NCI-H128 (cell line): Measurements from ENCODE around the gene MGAT4A.
"Not testable (repeated sequence)": the region's sequence is repeated elsewhere in the genome, so short reads cannot be mapped to it uniquely, and the experiment has no call there.

Experiments used
- DNase-seq: peaks from one replicate; lab custom pipeline; 2025; ENCODE audit not compliant: unreplicated experiment; lab: John Stamatoyannopoulos, UW

MGAT4A gene

DNA sequence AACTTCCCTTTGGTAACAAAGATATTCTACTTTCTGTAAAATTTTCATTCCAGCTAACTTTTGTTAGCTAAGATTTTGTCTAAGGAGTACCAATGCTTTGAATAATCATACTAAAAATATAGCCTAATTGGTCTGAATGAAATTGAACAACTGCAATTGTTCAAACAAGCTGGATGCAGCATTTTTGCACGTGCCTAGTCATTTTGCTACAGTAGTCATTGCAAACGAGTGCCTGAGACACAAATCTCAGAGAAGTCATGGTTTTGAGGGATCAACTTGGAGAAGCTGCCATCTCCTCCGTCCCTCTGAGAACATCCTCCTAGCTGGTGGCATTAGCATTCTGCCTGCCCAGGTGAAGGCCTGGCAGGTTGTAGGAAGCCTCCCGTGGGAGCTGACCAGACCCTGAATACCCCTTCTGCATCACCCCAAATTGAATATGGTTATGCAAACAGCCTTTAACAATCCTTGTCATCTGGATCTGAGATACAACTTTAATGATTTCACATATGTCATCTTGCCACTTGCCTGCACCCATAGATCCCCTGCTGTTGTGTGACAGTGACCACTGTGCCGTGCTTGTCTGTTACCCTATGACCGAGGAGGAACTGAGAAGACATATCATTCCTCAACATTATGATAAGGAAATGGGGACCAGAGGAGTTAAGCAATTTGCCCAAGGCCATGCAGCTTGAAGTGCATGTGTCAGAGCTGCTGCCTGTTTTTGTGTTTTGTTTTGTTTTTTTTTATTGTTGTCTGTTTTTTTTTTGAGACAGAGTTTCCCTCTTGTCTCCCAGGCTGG, 29.1 kb upstream of the MGAT4A start:
- DNase-seq, result no peak

DNA sequence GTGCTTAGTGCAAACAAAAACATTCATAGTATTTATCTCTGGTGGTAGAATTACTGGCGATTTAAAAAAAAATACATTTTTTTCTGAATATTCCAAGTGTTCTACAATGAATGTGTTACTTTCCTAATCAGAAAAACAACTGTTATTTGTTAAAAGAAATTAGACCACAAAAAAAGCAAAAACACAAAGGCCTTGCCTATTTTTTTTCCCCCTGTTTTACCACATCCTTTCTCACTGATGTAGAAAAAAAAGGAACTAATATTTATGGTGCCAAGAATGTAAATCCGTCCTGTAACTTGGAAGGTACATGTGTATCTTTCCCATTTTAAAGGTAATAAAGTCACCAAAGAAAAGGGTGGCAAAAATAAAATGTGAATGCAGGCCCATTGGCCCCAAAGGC, 28.4 kb upstream of the MGAT4A start:
- no peak for DNase-seq

DNA sequence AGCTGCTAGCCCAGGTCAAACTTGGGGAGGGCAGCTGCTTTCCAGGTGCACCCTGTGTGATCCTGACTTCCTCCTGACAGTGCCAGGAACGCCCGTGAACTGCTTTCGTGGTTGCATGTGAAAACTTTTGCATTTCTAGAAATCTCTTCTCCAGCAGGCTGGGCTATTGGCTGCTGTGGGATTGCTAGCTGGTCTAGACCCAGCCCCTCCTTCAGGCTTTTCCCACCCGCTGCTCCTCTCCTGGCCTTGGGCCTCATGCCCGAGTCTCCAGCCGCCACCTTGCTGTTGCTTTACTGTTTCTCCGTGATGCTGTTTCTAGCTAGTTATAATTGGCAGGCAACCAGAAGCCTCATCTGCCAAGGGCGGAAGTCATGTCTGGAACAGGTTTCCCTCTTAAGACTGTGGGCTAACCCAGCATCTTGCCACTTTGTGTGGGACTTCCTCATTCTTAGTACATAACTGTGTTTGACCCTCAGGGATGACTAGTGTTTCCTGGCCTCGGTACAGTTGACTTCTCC, 27.0 kb upstream of the MGAT4A start:
- DNase-seq, result no peak

DNA sequence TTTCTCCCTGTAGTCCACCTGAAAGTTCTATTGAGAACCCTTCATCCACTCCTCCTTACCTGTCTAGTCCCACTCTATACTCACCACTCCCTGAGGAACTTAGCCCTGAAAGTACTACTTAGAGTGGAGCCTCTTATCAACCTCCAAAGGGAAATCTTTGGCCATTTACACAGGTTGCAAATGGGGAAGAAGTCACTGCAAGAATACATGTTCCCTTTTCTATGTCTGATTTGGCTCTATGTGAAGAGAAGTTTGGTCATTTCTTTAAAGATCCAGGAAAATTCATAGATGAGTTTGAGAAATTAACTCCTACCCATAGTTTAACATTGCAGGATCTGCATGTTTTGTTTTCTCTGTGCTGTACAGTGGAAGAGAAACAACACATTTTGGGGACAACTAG, 22.9 kb upstream of the MGAT4A start:
- no peak for DNase-seq

DNA sequence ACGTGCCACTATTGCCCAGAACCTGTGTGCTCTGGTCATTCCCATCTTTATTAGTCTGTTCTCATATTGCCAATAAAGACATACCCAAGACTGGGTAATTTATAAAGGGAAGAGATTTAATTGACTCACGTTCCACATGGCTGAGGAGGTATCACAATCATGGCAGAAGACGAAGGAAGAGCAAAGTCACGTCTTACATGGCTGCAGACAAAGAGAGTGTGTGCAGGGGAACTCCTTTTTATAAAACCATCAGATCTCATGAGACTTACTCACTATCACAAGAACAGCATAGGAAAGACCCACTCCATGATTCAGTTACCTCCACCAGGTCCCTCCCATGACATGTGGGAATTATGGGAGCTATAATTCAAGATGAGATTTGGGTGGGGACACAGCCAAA, 21.8 kb upstream of the MGAT4A start:
- not testable (repeated sequence) for DNase-seq

DNA sequence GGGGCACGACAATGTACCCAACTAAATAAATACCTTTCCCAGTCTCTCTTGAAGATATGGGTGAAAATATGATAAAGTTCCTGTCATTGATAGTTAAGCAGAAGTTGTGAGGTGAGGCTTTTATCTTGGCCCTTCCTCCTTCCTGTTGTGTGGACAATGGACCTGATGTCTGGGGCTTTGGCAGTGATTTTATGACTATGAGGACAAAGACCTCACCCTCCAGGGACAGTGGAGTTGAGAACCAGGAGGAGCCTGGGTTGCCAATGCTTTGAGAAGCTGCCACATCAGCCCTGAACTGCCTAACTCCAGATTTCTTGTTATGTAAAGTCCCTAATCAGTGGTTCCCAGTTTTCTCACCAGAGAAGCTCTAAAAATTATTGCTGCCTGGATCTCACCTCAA, 20.8 kb upstream of the MGAT4A start:
- no peak for DNase-seq

DNA sequence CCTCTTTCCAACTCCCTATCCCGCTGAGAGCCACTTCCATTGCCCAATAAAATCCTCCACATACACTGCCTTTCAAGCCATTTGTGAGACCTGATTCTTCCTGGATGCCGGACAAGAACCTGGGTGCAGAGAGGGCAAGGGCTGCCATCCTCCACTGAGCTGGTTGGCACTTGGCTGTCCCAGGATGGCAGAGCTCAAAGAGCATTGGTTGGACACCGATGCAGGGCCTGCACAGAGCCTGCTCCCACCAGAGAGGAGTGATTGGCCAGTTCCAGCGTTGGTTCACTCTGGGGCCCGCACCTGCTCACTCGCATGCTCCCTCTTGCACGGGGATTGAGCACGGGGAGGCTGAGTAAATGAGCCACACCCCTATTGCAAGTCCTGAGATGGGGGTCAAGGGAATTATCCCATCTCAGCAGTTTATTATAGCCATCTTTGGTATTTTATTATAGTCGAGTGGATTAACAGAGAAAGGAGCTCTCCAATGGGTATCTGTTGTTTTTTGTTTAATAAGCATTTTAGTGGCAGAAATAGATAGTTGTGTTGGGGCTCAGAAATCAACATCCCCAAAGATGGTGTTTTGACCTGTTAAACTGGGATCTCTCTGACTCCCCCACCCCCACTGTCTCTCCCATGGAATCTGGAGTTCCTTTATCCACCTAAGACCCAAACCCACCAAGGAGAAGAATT, 19.8 kb upstream of the MGAT4A start:
- DNase-seq, result no peak

DNA sequence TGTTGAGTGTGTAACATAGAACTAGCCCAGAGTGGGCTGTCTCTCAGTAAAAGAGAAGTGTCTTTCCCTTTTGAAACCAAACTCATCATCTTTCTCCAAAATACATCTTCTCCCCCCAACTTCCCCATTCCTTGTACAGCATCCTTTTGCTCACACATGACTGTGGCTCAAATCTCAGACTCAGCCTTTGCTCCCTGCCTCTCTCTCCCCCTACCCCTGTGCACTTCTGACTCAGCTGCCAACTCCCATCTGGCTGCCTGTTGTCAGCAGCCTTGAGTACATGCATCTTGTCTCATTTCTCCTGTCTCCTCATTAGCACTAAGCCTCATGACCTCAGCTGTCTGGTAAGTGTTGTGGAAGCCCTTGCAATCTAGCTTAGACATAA, 18.1 kb upstream of the MGAT4A start:
- no peak for DNase-seq

DNA sequence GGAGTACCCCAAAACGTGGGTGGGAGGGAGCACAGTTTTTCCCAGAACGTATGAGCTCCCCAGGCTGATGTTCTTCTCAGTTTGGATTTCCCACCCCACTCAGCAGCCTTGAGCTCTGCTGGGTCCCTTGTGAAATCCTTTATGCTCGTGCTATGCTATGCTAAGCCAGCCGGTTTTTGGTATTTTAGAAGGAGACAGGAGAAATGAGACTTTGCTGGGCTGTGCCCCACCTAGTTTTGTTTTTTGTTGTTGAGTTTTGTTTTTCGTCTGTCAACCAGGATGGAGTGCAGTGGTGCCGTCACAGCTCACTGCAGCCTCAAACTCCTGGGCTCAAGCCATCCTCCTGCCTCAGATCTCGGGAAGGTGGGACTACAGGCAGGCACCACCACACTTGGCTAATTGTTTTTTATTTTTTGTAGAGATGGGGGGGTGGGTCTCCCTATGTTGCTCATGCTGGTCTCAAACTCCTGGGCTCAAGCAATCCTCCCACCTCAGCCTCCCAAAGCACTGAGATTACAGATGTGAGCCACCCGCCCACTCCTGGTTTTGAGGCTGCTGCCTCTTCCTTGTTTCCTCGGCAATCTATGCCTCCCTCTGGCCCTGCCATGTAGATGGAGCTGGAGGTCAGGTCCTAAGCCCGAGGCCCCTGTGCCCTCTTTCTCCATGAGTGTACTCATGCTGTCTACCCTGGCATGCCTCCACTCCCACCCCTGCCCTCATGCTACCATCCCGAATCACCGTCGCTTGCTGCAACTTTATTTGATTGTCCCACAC, 17.5 kb upstream of the MGAT4A start:
- no peak for DNase-seq

DNA sequence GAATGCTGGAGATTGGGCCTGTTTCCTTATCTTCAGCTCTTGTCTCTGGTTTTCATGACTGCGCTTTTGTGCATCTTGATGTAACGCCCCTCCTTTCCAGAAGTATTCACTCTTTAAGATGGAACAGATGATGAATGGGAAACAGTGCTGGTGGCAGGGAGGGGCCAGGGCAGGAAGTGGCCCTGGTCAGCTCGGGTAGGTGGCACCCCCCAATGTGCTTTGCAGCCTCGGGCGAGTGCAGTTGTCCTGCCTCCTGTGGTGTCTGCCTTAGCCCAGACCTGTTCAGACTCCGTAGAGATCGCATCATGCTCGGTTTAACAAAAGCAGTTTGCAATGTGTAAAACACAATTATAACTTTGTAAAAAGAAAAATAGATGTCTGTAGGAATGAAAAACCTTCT, 17.0 kb upstream of the MGAT4A start:
- no peak for DNase-seq

DNA sequence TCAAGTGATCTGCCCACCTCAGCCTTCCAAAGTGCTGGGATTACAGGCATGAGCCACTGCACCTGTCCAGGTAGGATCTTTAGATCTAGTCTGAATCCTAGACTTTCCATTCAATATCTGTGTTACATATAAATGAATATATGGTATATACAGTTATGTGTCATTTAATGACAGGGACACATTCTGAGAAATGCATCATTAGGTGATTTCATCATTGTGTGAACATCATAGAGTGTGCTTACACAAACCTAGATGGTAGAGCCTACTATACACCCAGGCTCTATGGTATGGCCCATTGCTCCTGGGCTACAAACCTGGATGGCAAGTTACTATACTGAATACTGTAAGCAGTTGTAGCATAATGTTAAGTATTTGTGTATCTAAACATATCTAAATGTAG, 15.5 kb upstream of the MGAT4A start:
- no peak for DNase-seq

DNA sequence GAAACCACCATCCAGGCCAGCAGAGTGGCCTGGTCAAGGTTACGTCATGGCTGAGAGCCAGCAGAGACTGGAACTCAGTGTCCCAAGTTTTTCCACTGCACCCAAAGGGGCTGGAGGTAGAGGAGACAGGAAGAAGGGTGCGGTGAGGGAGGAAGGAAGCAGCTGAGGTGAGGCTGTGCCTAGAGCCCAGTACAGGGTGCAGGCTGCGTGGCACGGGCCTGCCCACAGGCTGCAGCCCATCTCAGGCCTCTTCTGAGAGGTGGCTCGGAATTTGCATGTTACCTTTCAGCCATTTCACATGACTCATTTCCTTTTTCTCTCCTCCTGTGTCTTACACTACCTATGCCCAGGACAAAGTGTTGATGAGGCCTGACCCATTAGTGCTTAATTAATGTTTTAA, 13.7 kb upstream of the MGAT4A start:
- no peak for DNase-seq

DNA sequence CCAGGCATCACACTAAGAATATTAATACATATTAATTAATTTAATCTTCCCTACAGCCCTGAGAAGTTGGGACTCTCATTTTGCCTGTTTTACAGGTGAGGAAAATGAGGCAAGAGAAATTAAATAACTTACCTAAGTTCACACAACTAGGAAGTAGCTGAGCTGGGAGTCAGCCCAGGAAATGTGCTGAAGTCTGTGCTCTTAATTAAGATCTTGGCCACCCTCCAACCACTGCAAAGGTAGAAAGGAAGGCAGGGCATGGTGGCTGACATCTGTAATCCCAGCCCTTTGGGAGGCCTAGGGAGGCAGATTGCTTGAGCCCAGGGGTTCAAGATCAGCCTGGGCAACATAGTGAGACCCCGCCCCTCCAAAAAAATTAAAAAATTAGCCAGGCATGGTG, 12.9 kb upstream of the MGAT4A start:
- DNase-seq, result no peak

DNA sequence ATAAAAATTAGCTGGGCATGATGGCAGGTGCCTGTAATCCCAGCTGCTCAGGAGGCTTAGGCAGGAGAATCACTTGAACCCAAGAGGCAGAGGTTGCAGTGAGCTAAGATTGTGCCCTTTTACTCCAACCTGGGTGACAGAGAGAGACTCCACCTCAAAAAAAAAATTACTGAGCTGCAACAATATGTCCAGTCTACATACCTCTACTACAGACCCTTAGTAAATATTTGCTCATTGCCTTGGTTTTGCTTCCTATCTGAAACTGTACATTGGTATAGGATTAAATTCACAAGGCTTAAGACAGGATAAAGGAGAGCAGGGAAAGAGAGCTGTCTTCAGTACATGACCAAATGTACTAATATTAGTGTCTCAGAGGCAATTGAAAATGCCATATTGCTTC, 8.1 kb upstream of the MGAT4A start:
- DNase-seq, result no peak

DNA sequence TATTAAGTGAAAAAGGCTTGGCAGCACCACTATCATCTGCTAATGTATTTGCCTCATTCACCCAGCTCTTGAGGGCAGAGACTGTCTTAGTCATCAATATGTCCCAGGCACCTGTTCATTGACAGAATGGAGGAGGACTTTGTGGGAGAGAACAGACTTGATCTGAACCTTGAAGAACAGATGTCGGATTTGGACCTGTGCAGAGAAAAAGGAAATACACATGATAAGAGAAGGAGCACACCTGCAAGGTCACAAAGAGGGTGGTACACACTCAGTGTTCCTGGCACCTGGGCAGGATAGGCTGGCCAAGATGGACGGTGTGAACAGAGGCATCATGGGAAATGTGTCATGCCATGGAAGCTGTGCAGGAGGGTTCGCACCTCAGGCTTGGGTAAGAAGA, 7.4 kb upstream of the MGAT4A start:
- no peak for DNase-seq

DNA sequence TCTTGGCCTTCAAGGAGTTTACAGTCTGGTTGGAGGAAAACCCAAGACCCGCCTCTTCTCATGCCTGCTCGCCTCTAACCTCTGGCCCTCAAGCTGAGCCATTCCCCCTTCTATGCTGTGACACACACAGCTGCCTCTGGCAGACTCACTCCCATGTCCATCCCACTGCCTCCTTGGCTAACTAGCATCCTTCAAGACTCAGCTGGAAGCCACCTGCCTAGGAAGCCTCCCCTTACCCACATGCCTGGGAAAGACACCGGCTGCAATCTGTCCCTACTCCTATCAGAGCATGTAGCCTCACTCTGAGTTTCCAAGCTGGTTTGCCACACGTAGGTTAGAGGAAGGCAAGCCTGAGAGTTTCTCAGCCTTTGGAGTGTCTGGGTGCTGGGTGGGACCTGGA, 6.9 kb upstream of the MGAT4A start:
- no peak for DNase-seq

DNA sequence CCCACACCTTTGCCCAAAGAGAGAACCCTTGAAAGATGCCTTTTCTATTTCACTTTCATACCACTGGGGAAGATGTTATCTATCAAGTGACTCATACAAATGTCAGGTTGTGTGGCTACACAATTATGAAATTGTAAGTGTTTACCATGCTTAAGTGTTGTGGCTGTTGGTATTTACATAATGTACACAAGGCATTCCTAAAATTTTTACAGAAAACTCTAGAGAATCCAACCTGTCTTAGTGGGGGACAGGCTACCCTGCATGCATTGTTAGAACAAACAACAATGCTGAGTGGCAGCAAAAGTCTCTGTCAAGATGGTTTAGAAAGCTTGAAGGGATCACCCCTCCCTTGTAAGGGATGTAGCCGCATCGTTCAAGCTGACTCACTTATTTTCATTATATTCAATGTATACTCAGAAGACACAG, 5.5 kb upstream of the MGAT4A start:
- DNase-seq, result no peak

DNA sequence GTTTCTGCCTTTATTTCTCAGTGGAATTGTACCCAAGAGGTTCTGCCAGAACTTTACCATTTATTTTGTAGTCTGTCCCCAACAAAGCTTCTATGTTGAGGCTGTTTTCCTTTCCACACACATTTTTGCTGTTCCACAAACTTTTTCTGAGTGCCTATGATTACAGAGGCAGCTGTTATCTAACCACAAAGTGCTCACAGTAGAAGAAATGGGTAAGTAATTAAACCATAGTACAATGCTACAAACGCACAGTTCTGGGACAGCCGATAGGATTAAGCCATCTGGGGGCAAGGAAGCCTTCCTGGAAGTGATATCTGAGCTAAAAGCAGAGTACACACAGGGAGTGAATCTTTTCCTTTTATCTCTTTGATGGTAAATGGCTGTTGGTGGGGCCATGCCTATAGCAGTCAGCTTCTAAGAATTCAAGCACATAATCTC, 3.9 kb upstream of the MGAT4A start:
- DNase-seq, result no peak

DNA sequence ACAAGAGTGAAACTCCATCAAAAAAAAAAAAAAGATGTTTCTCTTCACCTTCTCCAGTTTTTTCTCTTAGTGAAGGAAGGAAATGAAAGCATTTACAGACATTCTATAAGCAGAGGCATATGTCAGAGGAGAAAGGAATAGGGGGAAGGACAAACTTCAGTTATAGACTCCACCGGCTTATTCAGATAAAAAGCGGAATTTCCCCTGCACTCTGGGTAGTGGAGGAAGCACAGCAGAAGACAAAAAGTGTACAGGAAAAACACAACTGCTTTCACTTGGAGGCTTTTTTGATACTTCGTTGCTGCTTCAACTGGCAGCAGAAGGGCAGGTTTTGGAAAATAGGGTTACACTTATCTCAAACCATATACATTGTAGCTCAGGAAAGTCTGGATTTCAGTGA, 3.2 kb upstream of the MGAT4A start:
- no peak for DNase-seq

DNA sequence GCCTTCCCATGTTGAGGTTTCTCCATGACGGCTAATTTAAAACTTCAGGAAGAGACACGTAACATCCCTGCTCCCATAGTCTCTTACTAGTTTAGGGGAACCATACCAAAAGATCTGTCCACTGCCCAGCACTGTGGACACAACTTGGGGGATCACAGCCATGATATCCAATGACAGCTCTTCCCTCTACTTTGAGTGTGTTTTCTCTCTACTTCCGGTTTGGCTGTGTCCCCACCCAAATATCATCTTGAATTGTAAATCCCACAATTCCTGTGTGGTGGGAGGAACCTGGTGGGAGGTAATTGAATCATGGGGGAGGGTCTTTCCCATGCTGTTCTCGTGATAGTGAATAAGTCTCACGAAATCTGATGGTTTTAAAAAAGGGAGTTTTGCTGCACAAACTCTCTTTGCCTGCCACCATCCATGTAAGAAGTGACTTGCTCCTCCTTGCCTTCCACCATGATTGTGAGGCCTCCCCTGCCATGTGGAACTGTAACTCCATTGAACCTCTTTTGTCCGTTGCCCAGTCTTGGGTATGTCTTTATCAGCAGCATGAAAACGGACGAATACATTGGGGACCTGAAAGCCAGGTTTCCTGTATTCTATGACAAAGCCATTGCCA, 1.6 kb upstream of the MGAT4A start:
- DNase-seq, result no peak

DNA sequence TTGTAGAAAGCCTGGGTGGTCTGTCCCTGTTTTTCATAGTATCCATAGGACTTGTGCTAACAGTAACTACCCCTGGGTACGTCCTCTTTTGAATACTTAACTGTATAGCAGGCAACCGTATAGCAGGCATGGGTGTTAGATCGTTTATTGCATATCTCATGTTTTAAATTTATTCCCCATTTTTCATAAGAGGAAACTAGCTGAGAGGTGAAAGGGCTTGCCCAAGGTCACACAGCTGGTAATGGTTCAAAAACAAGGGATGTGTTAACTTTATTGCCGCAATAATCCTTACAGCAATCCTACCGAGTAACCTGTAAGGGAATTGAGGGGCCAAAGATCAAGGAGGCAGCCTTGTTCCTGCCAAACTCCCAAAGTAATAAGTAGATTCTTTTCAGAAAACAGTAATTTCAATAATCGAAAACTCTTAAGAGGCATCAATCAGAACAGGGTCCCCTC, 990 bp upstream of the MGAT4A start:
- DNase-seq, result no peak
